HEK293 (cell line): Measurements from ENCODE around the gene AURKAIP1.

Experiments used
- CTCF ChIA-PET: fragments of 350-600 bp; formaldehyde crosslinking; extraction: SDS; loops from one replicate; lab custom pipeline; 2021; ENCODE audit warnings: antibody characterized with exemption; lab: Yijun Ruan, JAX
- POLR2A ChIA-PET: fragments of 300-600 bp; formaldehyde crosslinking; extraction: SDS; loops from one replicate; lab custom pipeline; 2020; ENCODE audit warnings: antibody characterized with exemption, inconsistent platforms; lab: Yijun Ruan, JAX
- H3K27ac ChIP-seq: fragments of 200-500 bp; sonication (Bioruptor generic); 2 replicates; pipeline ENCODE4 v1.5.1; 2014; ENCODE audit warnings: low read depth, low read length, control low read depth, inconsistent platforms; ENCODE audit errors: extremely low read depth
- H3K36me3 ChIP-seq, 2 experiments: fragments of 200-500 bp in 1 of 2; sonication (Bioruptor generic) in 1 of 2; 1 replicate in 1 of 2; 2 replicates in 1 of 2; pipeline ENCODE4 v1.5.1; 2014 to 2017; ENCODE audit warnings: inconsistent platforms in 2 of 2, low read length in 2 of 2; ENCODE audit not compliant: control insufficient read depth in 2 of 2, insufficient read depth in 1 of 2
- H3K4me1 ChIP-seq: fragments of 200-500 bp; sonication (Bioruptor generic); 2 replicates; pipeline ENCODE4 v1.5.1; 2014; ENCODE audit warnings: mild to moderate bottlenecking, low read length, inconsistent platforms; ENCODE audit not compliant: control insufficient read depth, insufficient read depth
- H3K4me3 ChIP-seq: 2 replicates; pipeline ENCODE4 v1.5.1; 2011; ENCODE audit warnings: low read depth, mild to moderate bottlenecking, control low read depth, low read length, moderate library complexity
- H3K9me3 ChIP-seq: fragments of 200-500 bp; sonication (Bioruptor generic); 2 replicates; pipeline ENCODE4 v1.5.1; 2014; ENCODE audit warnings: low read depth, low read length, inconsistent platforms; ENCODE audit not compliant: control insufficient read depth, insufficient read depth
- BCL11A ChIP-seq: fragments of 450-650 bp; formaldehyde crosslinking; IDR thresholded peaks from 2 replicates; pipeline ENCODE4 v1.5.1; 2016; ENCODE audit warnings: low read depth, missing biosample characterization, missing genetic modification characterization
- BCL11B ChIP-seq: fragments of 450-650 bp; formaldehyde crosslinking; IDR thresholded peaks from 2 replicates; pipeline ENCODE4 v1.5.1; 2016; ENCODE audit warnings: low read depth, missing biosample characterization, missing genetic modification characterization
- EGR2 ChIP-seq: fragments of 450-650 bp; formaldehyde crosslinking; IDR thresholded peaks from 2 replicates; pipeline ENCODE4 v1.5.1; 2016; ENCODE audit warnings: low read depth, missing biosample characterization, missing genetic modification characterization
- GLIS2 ChIP-seq: fragments of 450-650 bp; formaldehyde crosslinking; IDR thresholded peaks from 2 replicates; pipeline ENCODE4 v1.5.1; 2016; ENCODE audit warnings: missing biosample characterization, missing genetic modification characterization
- KLF16 ChIP-seq: fragments of 450-650 bp; formaldehyde crosslinking; IDR thresholded peaks from 2 replicates; pipeline ENCODE4 v1.5.1; 2017; ENCODE audit warnings: missing biosample characterization, missing genetic modification characterization
- KLF9 ChIP-seq: fragments of 450-650 bp; formaldehyde crosslinking; IDR thresholded peaks from 2 replicates; pipeline ENCODE4 v1.5.1; 2016; ENCODE audit warnings: missing biosample characterization, missing genetic modification characterization, low read depth
- SCRT2 ChIP-seq: fragments of 450-650 bp; formaldehyde crosslinking; IDR thresholded peaks from 2 replicates; pipeline ENCODE4 v1.5.1; 2016; ENCODE audit warnings: missing biosample characterization, missing genetic modification characterization
- ZBTB17 ChIP-seq: fragments of 450-650 bp; formaldehyde crosslinking; IDR thresholded peaks from 2 replicates; pipeline ENCODE4 v1.5.1; 2016; ENCODE audit warnings: missing biosample characterization, missing genetic modification characterization
- ZBTB7A ChIP-seq: fragments of 450-650 bp; formaldehyde crosslinking; IDR thresholded peaks from 2 replicates; pipeline ENCODE4 v1.5.1; 2016; ENCODE audit warnings: low read depth, missing biosample characterization, missing genetic modification characterization
- ZNF585B ChIP-seq: fragments of 450-650 bp; formaldehyde crosslinking; IDR thresholded peaks from 2 replicates; pipeline ENCODE4 v1.5.1; 2016; ENCODE audit warnings: missing biosample characterization, missing genetic modification characterization
- ZNF623 ChIP-seq: fragments of 450-650 bp; formaldehyde crosslinking; IDR thresholded peaks from 2 replicates; pipeline ENCODE4 v1.5.1; 2016; ENCODE audit warnings: missing biosample characterization, missing genetic modification characterization
- ZNF629 ChIP-seq: fragments of 450-650 bp; formaldehyde crosslinking; IDR thresholded peaks from 2 replicates; pipeline ENCODE4 v1.5.1; 2017; ENCODE audit warnings: missing biosample characterization, missing genetic modification characterization
- ZNF654 ChIP-seq: fragments of 450-650 bp; formaldehyde crosslinking; IDR thresholded peaks from 2 replicates; pipeline ENCODE4 v1.5.1; 2016; ENCODE audit warnings: low read depth, missing biosample characterization, missing genetic modification characterization
- ZNF707 ChIP-seq: fragments of 450-650 bp; formaldehyde crosslinking; IDR thresholded peaks from 2 replicates; pipeline ENCODE4 v1.5.1; 2016; ENCODE audit warnings: missing biosample characterization, missing genetic modification characterization
- ZNF747 ChIP-seq: fragments of 450-650 bp; formaldehyde crosslinking; IDR thresholded peaks from 2 replicates; pipeline ENCODE4 v1.5.1; 2016; ENCODE audit warnings: missing biosample characterization, missing genetic modification characterization
- ZNF76 ChIP-seq: fragments of 450-650 bp; formaldehyde crosslinking; IDR thresholded peaks from 2 replicates; pipeline ENCODE4; 2016; ENCODE audit warnings: low read depth, missing biosample characterization, missing genetic modification characterization, borderline replicate concordance
- ZNF768 ChIP-seq: fragments of 450-650 bp; formaldehyde crosslinking; IDR thresholded peaks from 2 replicates; pipeline ENCODE4 v1.5.1; 2018; ENCODE audit warnings: missing biosample characterization, mild to moderate bottlenecking, missing genetic modification characterization
- ZNF830 ChIP-seq: fragments of 450-650 bp; IDR thresholded peaks from 2 replicates; pipeline ENCODE4 v1.5.0; 2018; ENCODE audit warnings: missing biosample characterization, missing genetic modification characterization, low read depth, mild to moderate bottlenecking, moderate library complexity
- TF ChIP-seq, protein P1 (sequence below): fragments of 450-650 bp; formaldehyde crosslinking; IDR thresholded peaks from 2 replicates; pipeline ENCODE4 v1.5.1; 2016; ENCODE audit warnings: missing biosample characterization, missing genetic modification characterization, borderline replicate concordance
- TF ChIP-seq, protein P2 (sequence below): fragments of 450-650 bp; formaldehyde crosslinking; IDR thresholded peaks from 2 replicates; pipeline ENCODE4 v1.5.1; 2016; ENCODE audit warnings: missing biosample characterization, missing genetic modification characterization
- TF ChIP-seq, protein P3 (sequence below): fragments of 450-650 bp; formaldehyde crosslinking; IDR thresholded peaks from 2 replicates; pipeline ENCODE4 v1.5.1; 2017; ENCODE audit warnings: missing biosample characterization, missing genetic modification characterization
- TF ChIP-seq, protein P4 (sequence below): fragments of 450-650 bp; formaldehyde crosslinking; IDR thresholded peaks from 2 replicates; pipeline ENCODE4 v1.5.1; 2016; ENCODE audit warnings: missing biosample characterization, missing genetic modification characterization
- TF ChIP-seq, protein P5 (sequence below): fragments of 450-650 bp; formaldehyde crosslinking; IDR thresholded peaks from 2 replicates; pipeline ENCODE4 v1.5.1; 2017; ENCODE audit warnings: missing biosample characterization, mild to moderate bottlenecking, missing genetic modification characterization, moderate library complexity

The AURKAIP1 gene

DNA sequence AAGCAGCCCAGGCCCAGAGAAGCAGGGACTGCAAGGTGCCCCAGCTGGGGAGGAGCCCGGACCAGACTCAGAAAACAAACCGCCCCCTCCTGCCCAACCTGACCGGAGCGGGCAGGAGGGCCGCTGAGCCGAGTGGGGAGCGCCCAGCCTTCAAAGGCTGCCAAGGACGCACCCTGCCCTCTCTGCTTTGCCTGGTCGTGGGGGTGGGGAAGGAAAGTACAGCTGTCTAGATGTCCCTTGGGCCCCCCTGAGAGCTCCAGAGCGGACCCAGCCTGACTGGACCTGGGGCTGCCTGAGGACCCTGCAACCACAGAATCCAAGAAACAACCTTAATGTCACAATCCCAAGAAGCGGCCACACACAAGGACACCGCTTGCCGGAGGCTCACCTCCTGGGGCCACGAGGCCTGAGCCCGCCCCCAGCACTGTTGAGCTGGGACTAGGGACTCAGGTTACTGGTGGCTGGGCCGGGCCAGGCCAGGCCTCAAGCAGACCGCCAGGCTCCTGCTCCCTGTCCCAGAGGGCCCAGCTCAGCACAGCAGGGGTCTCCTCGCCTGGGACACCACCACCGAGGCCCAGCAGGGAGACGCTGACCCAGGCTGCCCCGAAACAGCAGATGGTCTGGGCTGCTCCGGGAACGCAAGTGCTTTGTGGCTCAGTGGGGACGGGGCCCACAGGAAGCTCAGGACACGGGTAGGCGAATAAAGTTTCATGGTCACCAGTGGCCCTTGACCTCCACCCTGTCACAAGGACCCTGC is 27.2 kb downstream of the AURKAIP1 start (continued):
- TF ChIP-seq, protein P1, sequence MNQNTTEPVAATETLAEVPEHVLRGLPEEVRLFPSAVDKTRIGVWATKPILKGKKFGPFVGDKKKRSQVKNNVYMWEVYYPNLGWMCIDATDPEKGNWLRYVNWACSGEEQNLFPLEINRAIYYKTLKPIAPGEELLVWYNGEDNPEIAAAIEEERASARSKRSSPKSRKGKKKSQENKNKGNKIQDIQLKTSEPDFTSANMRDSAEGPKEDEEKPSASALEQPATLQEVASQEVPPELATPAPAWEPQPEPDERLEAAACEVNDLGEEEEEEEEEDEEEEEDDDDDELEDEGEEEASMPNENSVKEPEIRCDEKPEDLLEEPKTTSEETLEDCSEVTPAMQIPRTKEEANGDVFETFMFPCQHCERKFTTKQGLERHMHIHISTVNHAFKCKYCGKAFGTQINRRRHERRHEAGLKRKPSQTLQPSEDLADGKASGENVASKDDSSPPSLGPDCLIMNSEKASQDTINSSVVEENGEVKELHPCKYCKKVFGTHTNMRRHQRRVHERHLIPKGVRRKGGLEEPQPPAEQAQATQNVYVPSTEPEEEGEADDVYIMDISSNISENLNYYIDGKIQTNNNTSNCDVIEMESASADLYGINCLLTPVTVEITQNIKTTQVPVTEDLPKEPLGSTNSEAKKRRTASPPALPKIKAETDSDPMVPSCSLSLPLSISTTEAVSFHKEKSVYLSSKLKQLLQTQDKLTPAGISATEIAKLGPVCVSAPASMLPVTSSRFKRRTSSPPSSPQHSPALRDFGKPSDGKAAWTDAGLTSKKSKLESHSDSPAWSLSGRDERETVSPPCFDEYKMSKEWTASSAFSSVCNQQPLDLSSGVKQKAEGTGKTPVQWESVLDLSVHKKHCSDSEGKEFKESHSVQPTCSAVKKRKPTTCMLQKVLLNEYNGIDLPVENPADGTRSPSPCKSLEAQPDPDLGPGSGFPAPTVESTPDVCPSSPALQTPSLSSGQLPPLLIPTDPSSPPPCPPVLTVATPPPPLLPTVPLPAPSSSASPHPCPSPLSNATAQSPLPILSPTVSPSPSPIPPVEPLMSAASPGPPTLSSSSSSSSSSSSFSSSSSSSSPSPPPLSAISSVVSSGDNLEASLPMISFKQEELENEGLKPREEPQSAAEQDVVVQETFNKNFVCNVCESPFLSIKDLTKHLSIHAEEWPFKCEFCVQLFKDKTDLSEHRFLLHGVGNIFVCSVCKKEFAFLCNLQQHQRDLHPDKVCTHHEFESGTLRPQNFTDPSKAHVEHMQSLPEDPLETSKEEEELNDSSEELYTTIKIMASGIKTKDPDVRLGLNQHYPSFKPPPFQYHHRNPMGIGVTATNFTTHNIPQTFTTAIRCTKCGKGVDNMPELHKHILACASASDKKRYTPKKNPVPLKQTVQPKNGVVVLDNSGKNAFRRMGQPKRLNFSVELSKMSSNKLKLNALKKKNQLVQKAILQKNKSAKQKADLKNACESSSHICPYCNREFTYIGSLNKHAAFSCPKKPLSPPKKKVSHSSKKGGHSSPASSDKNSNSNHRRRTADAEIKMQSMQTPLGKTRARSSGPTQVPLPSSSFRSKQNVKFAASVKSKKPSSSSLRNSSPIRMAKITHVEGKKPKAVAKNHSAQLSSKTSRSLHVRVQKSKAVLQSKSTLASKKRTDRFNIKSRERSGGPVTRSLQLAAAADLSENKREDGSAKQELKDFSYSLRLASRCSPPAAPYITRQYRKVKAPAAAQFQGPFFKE (tag by site-specific recombination): no peak
- TF ChIP-seq, protein P2, sequence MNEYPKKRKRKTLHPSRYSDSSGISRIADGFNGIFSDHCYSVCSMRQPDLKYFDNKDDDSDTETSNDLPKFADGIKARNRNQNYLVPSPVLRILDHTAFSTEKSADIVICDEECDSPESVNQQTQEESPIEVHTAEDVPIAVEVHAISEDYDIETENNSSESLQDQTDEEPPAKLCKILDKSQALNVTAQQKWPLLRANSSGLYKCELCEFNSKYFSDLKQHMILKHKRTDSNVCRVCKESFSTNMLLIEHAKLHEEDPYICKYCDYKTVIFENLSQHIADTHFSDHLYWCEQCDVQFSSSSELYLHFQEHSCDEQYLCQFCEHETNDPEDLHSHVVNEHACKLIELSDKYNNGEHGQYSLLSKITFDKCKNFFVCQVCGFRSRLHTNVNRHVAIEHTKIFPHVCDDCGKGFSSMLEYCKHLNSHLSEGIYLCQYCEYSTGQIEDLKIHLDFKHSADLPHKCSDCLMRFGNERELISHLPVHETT (tag by site-specific recombination): peak; percentile 40; the same call in 1 of the 2 replicates
- TF ChIP-seq ZNF585B (tag by site-specific recombination) (no peak), KLF16 (no peak), ZNF629 (no peak), KLF9 (tag by site-specific recombination) (no peak), ZNF707 (tag by site-specific recombination) (no peak), ZNF747 (tag by site-specific recombination) (no peak), BCL11B (tag by site-specific recombination) (peak; percentile 73; the same call in 1 of the 2 replicates), SCRT2 (tag by site-specific recombination) (peak; percentile 64), ZNF623 (no peak), ZNF768 (tag by site-specific recombination) (no peak), ZNF76 (tag by site-specific recombination) (peak; percentile 80; the same call in 1 of the 2 replicates), ZBTB17 (tag by site-specific recombination) (0 out of 2 replicates have a peak, but pooled peaks have one; percentile 19), ZNF654 (tag by site-specific recombination) (no peak)
- TF ChIP-seq, protein P3, sequence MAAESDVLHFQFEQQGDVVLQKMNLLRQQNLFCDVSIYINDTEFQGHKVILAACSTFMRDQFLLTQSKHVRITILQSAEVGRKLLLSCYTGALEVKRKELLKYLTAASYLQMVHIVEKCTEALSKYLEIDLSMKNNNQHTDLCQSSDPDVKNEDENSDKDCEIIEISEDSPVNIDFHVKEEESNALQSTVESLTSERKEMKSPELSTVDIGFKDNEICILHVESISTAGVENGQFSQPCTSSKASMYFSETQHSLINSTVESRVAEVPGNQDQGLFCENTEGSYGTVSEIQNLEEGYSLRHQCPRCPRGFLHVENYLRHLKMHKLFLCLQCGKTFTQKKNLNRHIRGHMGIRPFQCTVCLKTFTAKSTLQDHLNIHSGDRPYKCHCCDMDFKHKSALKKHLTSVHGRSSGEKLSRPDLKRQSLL: no peak

DNA sequence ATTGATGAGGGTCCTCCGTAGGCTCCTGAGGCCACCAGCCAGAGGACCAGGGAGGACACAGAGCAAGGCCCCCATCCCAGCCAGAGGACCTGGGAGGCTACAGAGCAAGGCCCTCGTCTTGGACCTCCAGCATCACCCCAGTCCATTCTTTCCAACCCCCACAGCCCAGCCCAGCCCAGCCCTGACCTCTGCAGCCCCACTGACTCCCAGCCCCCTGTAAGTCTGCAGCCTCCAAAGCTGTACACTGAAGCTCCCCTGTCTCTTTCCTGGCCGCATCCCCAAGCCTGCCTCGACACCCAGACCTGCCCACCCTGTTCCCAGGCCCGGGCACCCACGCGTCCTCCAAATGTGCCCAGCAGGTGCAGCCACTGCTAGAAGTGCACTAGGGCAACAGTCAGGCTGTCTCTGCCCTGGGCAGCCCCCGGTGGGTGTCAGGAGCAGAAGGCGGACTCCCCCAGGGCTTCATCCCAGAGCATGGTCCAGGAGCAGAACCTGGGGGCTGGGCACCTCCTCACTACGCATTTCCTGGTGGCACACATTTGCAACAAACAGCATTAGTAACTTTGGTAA is 27.9 kb downstream of the AURKAIP1 start:
- H3K4me3 ChIP-seq: peak overlapping the region; percentile 64
- POLR2A ChIA-PET: interaction anchor here (1.0 to 1.6 kb wide), 4 partner anchors 10 to 52 kb away, joined by 3 to 8 read pairs (median 4); partner anchors contain the start of genes AURKAIP1 and CCNL2

More for the DNA sequence above, 27.9 kb downstream of the AURKAIP1 start:
- no peaks in the 10 kb centered on the region for H3K9me3 ChIP-seq
- TF ChIP-seq, protein P4, sequence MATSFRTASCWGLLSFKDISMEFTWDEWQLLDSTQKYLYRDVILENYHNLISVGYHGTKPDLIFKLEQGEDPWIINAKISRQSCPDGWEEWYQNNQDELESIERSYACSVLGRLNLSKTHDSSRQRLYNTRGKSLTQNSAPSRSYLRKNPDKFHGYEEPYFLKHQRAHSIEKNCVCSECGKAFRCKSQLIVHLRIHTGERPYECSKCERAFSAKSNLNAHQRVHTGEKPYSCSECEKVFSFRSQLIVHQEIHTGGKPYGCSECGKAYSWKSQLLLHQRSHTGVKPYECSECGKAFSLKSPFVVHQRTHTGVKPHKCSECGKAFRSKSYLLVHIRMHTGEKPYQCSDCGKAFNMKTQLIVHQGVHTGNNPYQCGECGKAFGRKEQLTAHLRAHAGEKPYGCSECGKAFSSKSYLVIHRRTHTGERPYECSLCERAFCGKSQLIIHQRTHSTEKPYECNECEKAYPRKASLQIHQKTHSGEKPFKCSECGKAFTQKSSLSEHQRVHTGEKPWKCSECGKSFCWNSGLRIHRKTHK (tag by site-specific recombination): no peak
- TF ChIP-seq GLIS2: peak; percentile 33; the same call in 1 of the 2 replicates
- 0 out of 2 replicates have a peak, but pooled peaks have one; percentile 4 for TF ChIP-seq BCL11A (tag by site-specific recombination)
- TF ChIP-seq ZNF830: no peak
- TF ChIP-seq ZNF768 (tag by site-specific recombination): no peak
- TF ChIP-seq, protein P5, sequence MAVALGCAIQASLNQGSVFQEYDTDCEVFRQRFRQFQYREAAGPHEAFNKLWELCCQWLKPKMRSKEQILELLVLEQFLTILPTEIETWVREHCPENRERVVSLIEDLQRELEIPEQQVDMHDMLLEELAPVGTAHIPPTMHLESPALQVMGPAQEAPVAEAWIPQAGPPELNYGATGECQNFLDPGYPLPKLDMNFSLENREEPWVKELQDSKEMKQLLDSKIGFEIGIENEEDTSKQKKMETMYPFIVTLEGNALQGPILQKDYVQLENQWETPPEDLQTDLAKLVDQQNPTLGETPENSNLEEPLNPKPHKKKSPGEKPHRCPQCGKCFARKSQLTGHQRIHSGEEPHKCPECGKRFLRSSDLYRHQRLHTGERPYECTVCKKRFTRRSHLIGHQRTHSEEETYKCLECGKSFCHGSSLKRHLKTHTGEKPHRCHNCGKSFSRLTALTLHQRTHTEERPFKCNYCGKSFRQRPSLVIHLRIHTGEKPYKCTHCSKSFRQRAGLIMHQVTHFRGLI (tag by site-specific recombination): no peak
- TF ChIP-seq ZBTB7A (tag by site-specific recombination): no peak
- TF ChIP-seq EGR2 (tag by site-specific recombination): 0 out of 2 replicates have a peak, but pooled peaks have one; percentile 33
- H3K4me1 ChIP-seq: peaks cover 7% of the 10 kb centered on the region
- H3K27ac ChIP-seq: peak overlapping the region; percentile 87
- CTCF ChIA-PET: interaction anchor here (1.0 to 3.5 kb wide), 2 partner anchors 22 to 25 kb away, joined by 7 to 18 read pairs; no protein-coding TSS in a partner anchor
- peaks cover 0 to 26% of the 10 kb centered on the region in 2 experiments; a peak in 1 of 3 replicates for H3K36me3 ChIP-seq
